KBM-7 (cell line): Measurements from ENCODE around the gene LBR.
A peak's percentile ranks its signal among the peaks of the same experiment; 100 is the strongest.
"Not testable (repeated sequence)": the region's sequence is repeated elsewhere in the genome, so short reads cannot be mapped to it uniquely, and the experiment has no call there.

Experiments used
- DNase-seq: peaks from one replicate; pipeline ENCODE4 v3.0.0-alpha.2; 2015
- in situ Hi-C: fragments of 300-500 bp; cut with MboI; formaldehyde crosslinking; loops from 2 replicates; pipeline ENCODE4 v1.14.3; 2020; ENCODE audit warnings: low sequenced_read_pairs, low pct_unique_long_range_greater_than_20kb, mixed read lengths

The LBR gene

DNA sequence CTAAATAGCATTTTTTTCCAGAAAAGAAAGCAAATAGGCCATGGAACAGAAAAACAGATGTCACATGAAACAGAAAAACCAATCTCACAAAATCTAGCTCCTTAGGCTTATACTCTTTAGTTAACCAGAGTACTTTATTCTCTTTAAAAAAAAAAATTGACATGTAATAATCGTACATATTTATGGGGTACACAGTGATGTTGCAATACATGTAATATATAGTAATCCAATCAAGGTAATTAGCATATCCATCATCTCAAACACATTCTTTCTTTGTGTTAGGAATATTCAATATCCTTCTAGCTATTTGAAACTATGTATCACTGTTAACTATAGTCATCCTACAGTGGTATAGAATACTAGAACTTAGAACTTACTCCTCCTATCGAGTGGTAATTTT is 20.1 kb downstream of the LBR start:
- in situ Hi-C loops = no loop called here
- DNase-seq = no peak

DNA sequence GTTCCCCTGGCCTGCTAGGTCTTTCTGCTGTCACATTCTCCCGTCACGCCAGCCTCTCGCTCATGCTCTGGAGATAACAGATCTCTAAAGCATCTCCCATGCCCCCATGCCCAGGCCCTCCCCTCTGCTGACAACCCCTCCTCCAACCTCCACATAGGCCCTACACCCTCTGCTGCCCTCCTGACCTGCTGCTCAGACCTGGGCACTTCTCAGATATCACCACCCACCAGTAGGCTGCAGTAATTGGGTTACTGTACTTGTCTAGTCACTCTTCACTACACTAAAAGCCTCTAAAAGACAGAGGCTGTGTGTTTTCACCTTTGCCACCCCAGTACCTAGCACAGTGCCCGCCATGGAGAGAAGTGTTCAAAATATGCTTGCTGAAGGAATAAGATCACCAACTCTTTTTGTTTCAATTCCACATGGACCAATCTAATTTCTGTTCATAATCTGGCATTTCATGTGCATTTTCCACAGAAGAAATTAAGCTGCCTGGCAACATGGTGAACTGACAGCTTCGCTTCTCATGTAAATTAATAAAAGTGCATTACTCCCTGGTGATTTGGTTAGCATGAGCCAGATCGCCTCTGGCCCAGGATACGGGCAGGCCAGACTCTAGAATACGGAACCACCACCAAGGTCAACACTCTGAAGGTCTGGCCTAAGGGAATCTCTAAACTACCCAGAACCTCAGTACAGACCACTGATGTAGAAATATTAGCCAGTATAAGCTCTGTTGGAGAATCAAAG is 20.7 kb downstream of the LBR start:
- DNase-seq = no peak
- in situ Hi-C loops = no loop called here

DNA sequence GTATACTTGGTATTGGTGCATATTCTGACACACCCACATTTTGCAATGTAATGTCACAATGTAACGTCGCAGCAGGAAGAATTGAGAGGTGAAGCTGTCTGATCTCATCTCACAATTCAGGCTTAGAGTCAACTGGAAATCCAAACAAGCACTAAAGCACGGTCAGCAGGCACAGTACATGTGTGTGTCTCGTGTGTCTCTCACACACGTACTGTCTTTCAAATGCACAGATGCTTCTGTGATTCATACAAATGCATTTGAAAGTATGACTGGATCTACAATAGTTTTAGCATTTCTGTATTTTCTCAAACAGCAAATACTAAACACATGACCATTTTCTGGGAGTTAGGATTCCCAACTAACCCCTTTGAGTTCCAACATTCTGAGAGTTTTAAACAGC is 26.9 kb downstream of the LBR start:
- no peak for DNase-seq
- in situ Hi-C loops = no loop called here

DNA sequence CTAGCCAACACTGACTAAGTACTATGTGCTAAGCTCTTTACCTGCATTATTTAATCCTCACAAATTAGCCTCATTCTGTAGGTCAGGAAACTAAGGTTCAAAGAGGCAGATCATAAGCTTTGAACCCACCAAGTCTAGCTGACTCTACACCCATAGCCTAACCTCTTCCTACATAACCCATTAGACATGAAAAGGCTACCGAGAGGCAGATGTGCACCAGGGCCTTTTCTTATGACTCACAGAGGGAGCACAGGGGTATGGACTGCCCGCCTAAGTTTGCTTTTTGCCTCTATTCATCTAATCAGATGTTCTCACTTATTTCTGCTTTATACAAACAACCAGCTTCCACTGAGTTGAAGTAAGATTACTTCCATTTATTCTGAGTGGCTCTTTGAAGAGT is 31.5 kb downstream of the LBR start:
- no peak for DNase-seq
- in situ Hi-C loops = no loop called here

DNA sequence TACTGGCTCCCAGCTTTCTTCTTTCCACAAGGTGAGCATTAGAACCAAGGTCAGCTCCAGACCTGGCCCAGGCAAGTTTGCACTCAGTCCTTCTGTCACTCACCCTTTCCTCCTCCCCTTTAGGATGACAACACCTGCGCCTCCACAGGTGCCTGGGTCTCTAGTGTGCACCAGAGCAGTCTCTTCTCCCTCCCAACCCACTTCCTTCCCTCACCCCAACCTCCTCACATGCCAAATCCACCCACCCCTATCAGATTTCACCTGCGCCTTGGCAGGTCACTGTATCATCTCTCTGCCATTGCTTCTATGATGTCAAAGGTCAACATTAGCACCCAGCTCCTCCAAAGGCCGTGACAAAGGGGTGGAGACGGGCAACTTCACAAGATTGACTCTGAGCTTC is 38.0 kb downstream of the LBR start:
- no peak for DNase-seq
- in situ Hi-C loops = no loop called here

DNA sequence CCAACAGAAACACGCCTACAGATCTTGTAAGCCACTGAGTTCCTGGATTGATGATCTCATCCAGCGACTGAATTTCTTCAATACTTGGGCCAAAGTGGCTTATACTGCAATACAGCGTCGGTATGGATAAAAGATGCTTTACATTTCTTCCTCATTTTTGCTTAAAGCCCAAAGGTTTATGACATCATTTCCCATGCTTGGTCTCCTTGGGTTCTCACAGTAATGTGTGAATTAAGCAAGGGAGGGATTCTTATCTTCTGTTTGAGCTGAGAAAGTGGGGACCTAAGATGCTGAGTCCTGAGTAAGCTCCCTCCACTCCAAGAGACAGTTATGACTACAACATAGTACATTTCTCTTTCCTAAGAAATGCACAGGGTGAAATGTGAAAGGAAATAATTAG is 39.5 kb downstream of the LBR start:
- DNase-seq = no peak

DNA sequence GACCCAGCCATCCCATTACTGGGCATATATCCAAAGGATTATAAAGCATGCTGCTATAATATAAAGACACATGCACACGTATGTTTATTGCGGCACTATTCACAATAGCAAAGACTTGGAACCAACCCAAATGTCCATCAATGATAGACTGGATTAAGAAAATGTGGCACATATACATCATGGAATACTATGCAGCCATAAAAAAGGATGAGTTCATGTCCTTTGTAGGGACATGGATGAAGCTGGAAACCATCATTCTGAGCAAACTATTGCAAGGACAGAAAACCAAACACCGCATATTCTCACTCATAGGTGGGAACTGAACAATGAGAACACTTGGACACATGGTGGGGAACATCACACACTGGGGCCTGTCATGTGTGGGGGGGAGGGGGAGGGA is 41.0 kb downstream of the LBR start:
- in situ Hi-C loops = not testable (repeated sequence)

More for the DNA sequence above, 39.5 kb downstream of the LBR start:
- in situ Hi-C loops = no loop called here

DNA sequence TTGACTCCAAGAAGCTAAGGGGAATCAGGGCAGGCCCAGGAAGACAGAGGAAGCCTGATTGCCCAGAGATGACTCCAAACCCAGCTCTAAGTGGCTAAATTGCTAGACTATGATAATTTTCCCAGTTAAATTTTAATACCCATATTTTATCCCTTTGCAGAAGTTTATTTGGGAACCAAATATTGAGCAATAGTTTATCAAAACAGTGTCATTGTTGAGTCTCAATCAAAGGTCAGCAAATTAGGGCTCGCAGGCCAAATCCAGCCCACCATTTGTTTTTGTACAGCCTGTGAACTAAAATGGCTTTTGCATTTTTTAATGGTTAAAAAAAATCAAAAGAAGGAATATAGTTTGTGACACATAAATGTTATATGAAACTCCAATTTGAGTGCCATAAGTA is 47.1 kb downstream of the LBR start:
- no peak for DNase-seq
- in situ Hi-C loops = no loop called here

More for the DNA sequence above, 41.0 kb downstream of the LBR start:
- not testable (repeated sequence) for DNase-seq

DNA sequence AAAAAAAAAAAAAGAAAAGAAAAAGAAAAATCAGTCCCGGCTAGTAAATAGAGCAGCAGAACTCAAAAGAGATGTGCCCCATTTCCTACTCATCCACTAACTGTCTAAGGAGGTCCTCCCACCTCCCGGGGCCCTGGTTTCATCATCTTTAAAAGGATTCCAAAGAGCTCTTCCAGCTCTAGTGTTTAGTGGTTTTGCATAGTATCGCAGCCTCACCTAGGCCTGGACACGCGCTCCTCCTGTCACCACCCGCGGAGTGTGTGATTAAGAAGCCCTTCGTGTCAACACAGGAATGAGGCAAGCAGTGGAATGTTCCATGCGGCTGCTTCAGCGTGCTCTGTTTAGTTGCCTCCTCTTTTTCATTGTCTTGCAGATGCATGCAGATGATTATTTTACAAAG is 49.0 kb downstream of the LBR start:
- peak; percentile 16 for DNase-seq
- in situ Hi-C loops = no loop called here

DNA sequence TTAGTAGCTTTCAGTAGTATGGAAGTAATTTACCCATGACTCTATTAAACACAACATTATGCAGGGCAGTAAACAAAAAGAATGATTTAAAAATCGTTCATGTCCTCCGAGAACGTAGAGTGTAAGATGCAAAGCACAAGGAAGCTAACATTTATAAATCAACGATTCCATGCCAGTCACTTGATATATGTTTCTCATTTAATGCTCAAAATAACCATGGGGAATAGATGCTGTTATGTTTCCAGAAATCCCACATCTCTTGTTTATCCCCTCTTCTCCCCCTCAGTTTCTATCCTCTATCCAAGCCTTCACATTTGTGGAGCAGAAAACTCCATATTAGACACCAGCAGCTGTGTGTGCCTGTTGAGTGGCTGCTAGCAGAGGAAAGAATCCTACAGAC is 52.8 kb downstream of the LBR start:
- DNase-seq = no peak
- in situ Hi-C loops = no loop called here

DNA sequence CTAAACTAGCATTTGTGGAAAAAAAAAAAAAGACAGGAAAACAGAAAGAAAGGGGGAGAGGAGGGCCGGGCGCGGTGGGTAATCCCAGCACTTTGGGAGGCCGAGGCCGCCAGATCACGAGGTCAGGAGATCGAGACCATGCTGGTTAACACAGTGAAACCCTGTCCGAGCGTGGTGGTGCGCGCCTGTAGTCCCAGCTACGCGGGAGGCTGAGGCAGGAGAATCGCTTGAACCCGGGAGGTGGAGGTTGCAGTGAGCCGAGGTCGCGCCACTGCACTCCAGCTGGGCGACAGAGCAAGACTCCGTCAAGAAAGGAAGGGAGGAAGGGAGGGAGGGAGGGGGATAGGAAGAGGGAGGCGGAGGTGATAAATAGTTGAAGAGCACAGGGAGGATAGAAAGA is 54.7 kb downstream of the LBR start:
- in situ Hi-C loops = no loop called here
- no peak for DNase-seq

DNA sequence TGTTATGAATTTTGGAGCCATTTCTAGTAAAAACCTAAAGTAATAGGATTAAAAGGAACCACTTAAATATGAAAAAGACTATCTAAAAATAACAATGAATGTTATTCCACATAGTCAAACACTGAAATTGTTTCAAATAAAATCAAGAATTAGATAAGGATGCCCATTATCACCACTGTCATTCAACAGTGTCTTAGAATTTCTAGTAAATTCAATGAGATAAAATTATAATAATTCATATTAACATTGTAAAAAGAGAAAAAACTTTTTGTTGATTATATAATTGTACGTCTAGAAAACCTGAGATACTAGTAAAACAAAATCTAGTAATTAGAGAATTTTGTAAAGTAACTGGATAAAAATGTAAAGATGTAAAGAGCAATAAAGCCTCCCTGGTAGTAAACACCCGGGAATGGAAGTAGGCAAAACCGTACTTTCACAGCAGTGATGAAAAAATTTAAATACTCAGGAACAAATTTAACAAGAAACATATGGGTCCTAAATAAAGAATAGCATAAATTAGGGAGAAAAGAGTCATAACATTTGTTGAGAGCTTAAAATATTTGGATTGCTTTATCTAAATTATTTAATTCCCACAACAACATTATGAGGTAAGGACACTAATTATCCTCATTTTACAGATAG is 56.4 kb downstream of the LBR start:
- in situ Hi-C loops = no loop called here

DNA sequence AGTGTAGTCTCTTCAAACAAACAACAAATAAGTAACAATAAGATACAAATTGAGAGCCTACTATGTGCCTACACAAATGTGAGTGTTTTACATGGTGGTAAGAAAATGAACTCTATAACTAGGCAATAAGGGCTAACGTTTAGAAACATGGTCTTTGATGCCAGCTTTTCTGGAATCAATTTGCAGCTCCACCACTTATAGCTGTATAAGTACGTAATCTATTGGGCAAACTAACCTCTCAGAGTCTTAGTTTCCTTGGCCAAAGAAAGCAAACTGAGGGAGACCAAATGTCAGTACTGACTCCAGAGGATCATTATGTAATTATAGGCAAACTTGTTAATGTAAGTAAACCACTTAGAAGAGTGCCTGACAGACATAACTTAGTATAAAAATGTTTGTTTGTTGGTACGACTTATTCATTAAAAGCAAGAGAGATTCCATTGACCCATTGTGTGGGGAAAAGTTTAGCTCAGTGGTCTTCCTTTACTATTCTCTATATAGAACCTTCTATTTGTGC is 59.7 kb downstream of the LBR start:
- no peak for DNase-seq
- in situ Hi-C loops = no loop called here

More for the DNA sequence above, 56.4 kb downstream of the LBR start:
- no peak for DNase-seq

DNA sequence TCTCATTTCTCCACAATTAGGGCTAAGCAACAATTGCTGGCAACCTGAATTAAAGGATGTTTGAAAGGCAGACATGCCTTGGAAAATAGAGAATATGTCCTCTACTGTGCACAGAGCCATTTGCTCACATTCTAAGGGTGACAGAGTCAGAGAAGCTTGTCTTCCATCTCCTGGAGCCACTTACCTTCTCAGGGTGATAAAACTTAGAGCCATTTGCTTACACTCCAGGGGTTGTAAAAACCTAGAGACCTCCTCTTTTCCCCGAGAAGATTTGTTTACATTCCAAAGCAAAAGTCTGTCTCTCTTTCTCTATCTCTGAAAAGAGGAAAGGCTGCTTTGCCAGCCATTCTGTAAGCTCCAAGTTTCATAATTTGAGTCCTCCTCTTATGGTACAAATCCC is 61.3 kb downstream of the LBR start:
- DNase-seq = no peak
- in situ Hi-C loops = no loop called here

DNA sequence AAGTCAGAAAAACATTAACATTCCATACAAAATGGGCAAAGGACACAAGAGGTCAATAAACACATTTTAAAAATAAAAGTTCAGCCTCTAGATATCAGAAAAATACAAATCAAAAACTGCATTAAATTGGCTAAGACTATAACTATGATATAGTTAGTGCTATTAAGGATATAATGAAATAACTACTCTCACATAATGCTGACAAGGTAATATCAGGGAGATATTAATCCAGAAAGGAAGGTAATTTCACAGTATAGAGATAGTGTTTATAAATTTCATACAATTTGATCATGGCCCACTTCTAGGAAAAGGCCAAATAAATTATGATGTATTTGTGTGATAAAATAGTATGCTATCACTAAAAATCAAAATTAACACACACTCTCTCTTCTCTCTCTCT is 61.8 kb downstream of the LBR start:
- in situ Hi-C loops = no loop called here
- DNase-seq = no peak

DNA sequence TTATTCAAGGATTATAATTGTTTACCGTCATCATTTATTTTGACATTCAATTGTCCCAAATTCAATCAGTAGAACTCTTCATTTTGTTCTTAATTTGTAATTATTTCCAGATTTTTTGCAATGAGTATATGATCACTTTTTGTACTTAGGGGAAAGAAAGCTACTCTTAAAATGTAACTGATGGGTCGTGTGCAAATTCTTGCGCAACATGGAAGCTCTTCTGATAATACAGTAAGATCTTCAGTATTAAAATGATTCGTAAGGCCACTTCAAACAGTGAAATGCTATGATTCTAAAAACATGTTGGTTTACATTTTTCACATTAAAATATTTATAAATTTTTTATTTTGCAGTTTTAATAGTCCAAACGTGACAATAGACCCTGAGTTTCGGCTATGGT is 63.4 kb downstream of the LBR start:
- DNase-seq = no peak
- in situ Hi-C loops = no loop called here

DNA sequence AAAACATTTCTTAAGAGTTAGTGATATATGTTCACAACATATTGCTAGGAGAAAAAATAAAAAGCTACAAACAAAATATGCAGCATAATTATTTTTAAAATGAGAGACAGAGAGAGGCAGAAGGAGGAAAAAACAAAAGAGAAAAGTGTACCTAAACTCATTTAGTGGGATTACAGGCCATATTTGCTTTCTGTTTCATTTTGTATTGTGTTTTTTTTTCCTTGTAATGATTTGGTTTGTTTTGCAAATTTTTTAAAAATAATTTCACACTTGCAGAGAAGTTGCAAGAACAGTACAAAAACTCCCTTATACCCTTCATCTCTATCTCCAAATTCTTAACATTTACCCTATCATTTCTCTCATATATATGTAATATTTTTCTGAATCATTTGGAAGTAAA is 65.0 kb downstream of the LBR start:
- in situ Hi-C loops = no loop called here
- no peak for DNase-seq

DNA sequence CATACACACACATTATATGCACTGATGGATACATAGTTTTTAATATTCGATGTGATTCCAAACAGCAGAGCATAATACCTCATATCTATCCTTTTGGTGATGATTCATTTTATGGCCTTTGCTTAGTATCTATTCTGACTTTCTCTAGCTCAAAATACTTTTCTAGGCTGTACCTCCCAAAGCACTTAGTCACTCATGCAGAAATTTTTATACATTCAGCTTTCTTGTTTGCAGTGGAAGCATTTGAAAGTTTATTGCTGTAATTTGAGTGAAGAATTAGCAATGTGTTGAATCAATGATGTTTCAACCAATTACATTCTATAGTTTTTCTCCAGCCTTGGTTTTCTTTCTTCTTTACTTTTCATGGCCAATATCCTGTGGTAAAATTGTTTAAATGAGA is 66.7 kb downstream of the LBR start:
- in situ Hi-C loops = no loop called here
- no peak for DNase-seq

DNA sequence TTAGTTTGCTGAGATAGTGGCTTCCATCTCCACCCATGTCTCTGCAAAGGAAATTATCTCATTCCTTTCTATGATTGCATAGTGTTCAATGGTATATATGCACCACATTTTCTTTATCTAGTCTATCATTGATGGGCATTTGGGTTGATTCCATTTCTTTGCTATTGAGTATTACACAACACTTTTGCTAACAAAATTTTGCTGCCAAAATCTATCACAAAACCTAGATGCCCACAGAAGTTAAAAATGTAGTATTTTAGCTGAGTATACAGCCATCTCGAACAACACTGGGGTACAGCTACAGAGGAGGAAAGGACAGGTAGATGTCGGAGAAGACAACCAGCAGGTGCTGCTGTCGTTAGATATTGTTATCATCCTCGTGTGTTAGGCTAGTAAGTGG is 67.7 kb downstream of the LBR start:
- no peak for DNase-seq
- in situ Hi-C loops = no loop called here

DNA sequence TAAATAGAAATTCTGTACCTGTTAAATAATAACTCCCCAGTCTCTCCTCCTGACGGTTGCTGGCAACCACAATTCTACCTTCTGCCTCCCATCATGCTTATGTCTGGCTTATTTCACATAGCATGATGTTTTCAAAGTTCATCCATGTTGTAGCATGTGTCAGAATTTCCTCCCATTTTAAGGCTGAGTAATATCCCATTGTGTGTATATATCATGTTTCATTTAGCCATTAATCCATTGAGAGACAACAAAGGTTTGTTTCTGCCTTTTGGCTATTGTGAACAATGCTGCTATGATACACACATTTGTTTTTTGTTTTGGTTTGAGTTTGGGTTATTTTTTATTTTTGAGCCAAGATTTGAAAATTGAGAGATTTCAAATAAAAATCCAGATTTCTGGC is 72.0 kb downstream of the LBR start:
- DNase-seq = no peak
- in situ Hi-C loops = no loop called here

DNA sequence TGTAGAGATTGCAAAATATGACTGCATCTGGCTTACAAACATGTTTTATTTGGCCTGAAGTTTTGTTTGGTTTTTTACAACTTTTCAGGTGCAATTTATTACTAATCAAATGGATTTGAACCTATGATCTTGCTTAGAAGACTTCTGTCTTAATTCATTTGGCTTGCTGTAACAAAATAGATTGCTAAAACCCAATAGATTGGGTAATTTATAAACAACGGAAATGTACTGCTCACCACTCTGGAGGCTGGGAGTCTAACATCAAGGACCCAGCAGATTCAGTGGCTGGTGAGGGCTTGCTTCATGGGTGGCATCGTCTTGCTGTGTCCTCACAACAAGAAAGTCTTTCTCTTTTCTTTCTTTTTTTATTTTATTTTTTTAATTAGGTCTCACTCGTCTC is 72.9 kb downstream of the LBR start:
- no peak for DNase-seq
- in situ Hi-C loops = no loop called here
